Panc1 (cell line): ENCODE data around the gene USP48. TPM values are rescaled to one million over a fixed set of nuclear protein-coding genes. Genes with fewer than 3 reads are reported as not detected.

Source experiments
- ATAC-seq: fragments of 200-7000 bp; cut with Tn5 transposase; 2 replicates; pipeline ENCODE4 v1.9.1; 2020; ENCODE audit warnings: mild to moderate bottlenecking, moderate library complexity
- BruUV-seq: library from RNA; stranded (reverse); fragments of 400-500 nt; replicated peaks from 2 replicates; lab custom pipeline; 2021; lab: Mats Ljungman, UMichigan
- CTCF ChIA-PET: fragments of 300-600 bp; sonication (Branson Sonifier 250); formaldehyde crosslinking; loops from one replicate; lab custom pipeline; 2022; ENCODE audit warnings: antibody characterized with exemption; lab: Charles Lee
- POLR2A ChIA-PET: fragments of 300-600 bp; sonication (Branson Sonifier 250); formaldehyde crosslinking; loops from one replicate; lab custom pipeline; 2022; ENCODE audit warnings: antibody characterized with exemption; lab: Charles Lee
- DNase-seq: peaks from one replicate; pipeline ENCODE4 v3.0.0-alpha.2; 2010; ENCODE audit warnings: low read depth, low spot score
- H3K27ac ChIP-seq: 2 replicates; pipeline ENCODE4 v1.5.1; 2011; ENCODE audit warnings: mild to moderate bottlenecking, low read length, inconsistent platforms
- H3K27me3 ChIP-seq: fragments of 200-500 bp; sonication (Bioruptor generic); 2 replicates; pipeline ENCODE4 v1.6.0; 2014; ENCODE audit warnings: low read length, inconsistent platforms; ENCODE audit not compliant: control insufficient read depth, insufficient read depth
- H3K36me3 ChIP-seq: fragments of 200-500 bp; sonication (Bioruptor generic); 2 replicates; pipeline ENCODE4 v1.5.1; 2014; ENCODE audit warnings: inconsistent platforms, mild to moderate bottlenecking, low read length, moderate library complexity; ENCODE audit not compliant: control insufficient read depth, insufficient read depth
- H3K4me1 ChIP-seq: 2 replicates; pipeline ENCODE4 v1.5.1; 2011; ENCODE audit warnings: inconsistent platforms, mild to moderate bottlenecking, low read length, moderate library complexity; ENCODE audit not compliant: control insufficient read depth, insufficient read depth
- H3K4me3 ChIP-seq, 2 experiments: 2 replicates each; pipeline ENCODE4 v1.5.1; 2011 to 2012; ENCODE audit warnings: low read depth in 2 of 2, low read length in 2 of 2, mild to moderate bottlenecking in 2 of 2, inconsistent platforms in 1 of 2, moderate library complexity in 1 of 2
- H3K9me3 ChIP-seq: fragments of 200-500 bp; sonication (Bioruptor generic); 2 replicates; pipeline ENCODE4 v1.5.1; 2014; ENCODE audit warnings: low read depth, mild to moderate bottlenecking, inconsistent platforms, low read length, moderate library complexity; ENCODE audit not compliant: control insufficient read depth, insufficient read depth
- CTCF ChIP-seq: fragments of 450-650 bp; IDR thresholded peaks from 2 replicates; pipeline ENCODE4 v1.5.1; 2017; ENCODE audit warnings: mild to moderate bottlenecking
- POLR2AphosphoS5 ChIP-seq: IDR thresholded peaks from 2 replicates; pipeline ENCODE4 v1.6.1; 2012; ENCODE audit warnings: mild to moderate bottlenecking, low read depth, low read length, moderate library complexity
- REST ChIP-seq, 2 experiments: IDR thresholded peaks; 2 replicates each; pipeline ENCODE4 v1.6.1; 2011 to 2012; ENCODE audit warnings: low read depth in 2 of 2, control low read depth in 1 of 2, low read length in 1 of 2, mild to moderate bottlenecking in 1 of 2, moderate library complexity in 1 of 2; ENCODE audit not compliant: insufficient read depth in 1 of 2
- SIN3A ChIP-seq: IDR thresholded peaks from 2 replicates; pipeline ENCODE4 v1.6.1; 2012; ENCODE audit warnings: low read depth, mild to moderate bottlenecking, low read length, moderate library complexity, borderline replicate concordance; ENCODE audit not compliant: insufficient read depth
- TCF7L2 ChIP-seq: IDR thresholded peaks from 2 replicates; pipeline ENCODE4 v1.6.1; 2011; ENCODE audit warnings: mild to moderate bottlenecking, low read depth, low read length, inconsistent platforms
- in situ Hi-C: cut with HindIII; loops from 2 replicates; pipeline ENCODE4 v1.10.0; 2016; ENCODE audit warnings: low sequenced_read_pairs, low pct_unique_long_range_greater_than_20kb
- intact Hi-C: fragments of 100-400 bp; cut with micrococcal nuclease; formaldehyde crosslinking; loops from one replicate; pipeline ENCODE4 v1.10.0; 2022; ENCODE audit not compliant: unreplicated experiment
- total RNA-seq: library from RNA; stranded (reverse); gene quantifications from one replicate; pipeline ENCODE4 v1.2.1, GENCODE V29; 2021; ENCODE audit not compliant: unreplicated experiment

USP48 gene
- total RNA-seq, 1 experiment from 2014 or later = 71.6 TPM

DNA sequence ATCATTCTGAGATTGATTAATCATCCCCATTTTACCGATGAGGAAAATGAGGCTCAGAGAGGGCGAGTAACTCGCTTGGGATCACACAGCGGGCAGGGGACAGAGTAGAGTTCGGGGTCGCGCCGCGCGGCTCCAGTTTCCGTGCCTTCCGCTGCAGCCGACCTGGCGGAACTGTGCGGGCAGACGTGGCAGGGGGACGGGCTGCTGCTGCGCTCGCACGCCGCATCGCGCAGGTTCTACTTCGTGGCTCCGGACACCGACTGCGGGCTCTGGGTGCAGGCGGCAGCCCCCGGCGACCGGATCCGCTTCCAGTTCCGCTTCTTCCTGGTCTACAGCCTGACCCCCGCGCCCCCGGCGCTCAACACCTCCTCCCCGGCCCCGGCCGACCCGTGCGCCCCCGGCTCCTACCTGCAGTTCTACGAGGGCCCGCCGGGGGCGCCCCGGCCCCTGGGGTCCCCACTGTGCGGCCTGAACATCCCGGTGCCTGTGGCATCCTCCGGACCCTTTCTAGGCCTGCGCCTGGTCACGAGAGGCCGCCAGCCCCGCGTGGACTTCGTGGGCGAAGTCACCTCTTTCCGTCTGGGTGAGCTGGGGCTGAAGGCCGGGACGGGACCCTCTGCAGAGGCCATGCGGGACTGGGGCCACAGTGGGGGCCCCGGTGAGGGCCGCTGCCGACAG is 31.4 kb upstream of the USP48 start:
- CTCF ChIA-PET = no interaction called here
- no peak overlapping the region for H3K4me3 ChIP-seq
- H3K4me1 ChIP-seq = peaks cover 6% of the 10 kb centered on the region
- intact Hi-C loops (no loop called here), in situ Hi-C loops (no loop called here)
- H3K36me3 ChIP-seq = no peaks in the 10 kb centered on the region
- no peaks in the 10 kb centered on the region for H3K9me3 ChIP-seq
- POLR2A ChIA-PET = no interaction called here
- no peak for ATAC-seq
- TF ChIP-seq POLR2AphosphoS5 (no peak), SIN3A (no peak), TCF7L2 (no peak), REST (IDR thresholded peaks at IDR 0.05; ENCODE audit: insufficient read depth in 1 of 2, low read depth in 2 of 2, low read length in 1 of 2) (no peak)
- no TSS peak for BruUV-seq
- no peak overlapping the region for H3K27ac ChIP-seq
- DNase-seq = no peak
- no peaks in the 10 kb centered on the region for H3K27me3 ChIP-seq

- BruUV-seq = no TSS peak
- H3K4me3 ChIP-seq = no peak overlapping the region
- no peak for TF ChIP-seq POLR2AphosphoS5
- TF ChIP-seq CTCF = no peak
- no peak for TF ChIP-seq REST (IDR thresholded peaks at IDR 0.05; ENCODE audit: insufficient read depth in 1 of 2, low read depth in 2 of 2, low read length in 1 of 2)
- TF ChIP-seq SIN3A = no peak
- TF ChIP-seq TCF7L2 = no peak
- no peak for ATAC-seq
- no peaks in the 10 kb centered on the region for H3K27me3 ChIP-seq
- no peak for DNase-seq
- CTCF ChIA-PET = no interaction called here
- in situ Hi-C loops (no loop called here), intact Hi-C loops (no loop called here)
- H3K36me3 ChIP-seq = no peaks in the 10 kb centered on the region
- no peaks in the 10 kb centered on the region for H3K9me3 ChIP-seq
- H3K27ac ChIP-seq = no peak overlapping the region
- POLR2A ChIA-PET = no interaction called here
- peaks cover 6% of the 10 kb centered on the region for H3K4me1 ChIP-seq
Measured at GRCh38 chr1:21813542-21813941, 30.6 kb upstream of the USP48 start.
